Stimulated activated CD8-positive, alpha-beta memory T cell treated with anti-CD3 and anti-CD28 coated beads, Interleukin-2, amount 100 ng/mL, for 1 hour (primary cell): ENCODE measurements around the gene AP3S2.
"Not testable (repeated sequence)": the region's sequence is repeated elsewhere in the genome, so short reads cannot be mapped to it uniquely, and the experiment has no call there.

Experiments
- DNase-seq, 2 donors: peaks; one replicate each; pipeline ENCODE4 v3.0.0-alpha.2; 2020; ENCODE audit warnings: low read depth in 2 of 2

AP3S2 gene

DNA sequence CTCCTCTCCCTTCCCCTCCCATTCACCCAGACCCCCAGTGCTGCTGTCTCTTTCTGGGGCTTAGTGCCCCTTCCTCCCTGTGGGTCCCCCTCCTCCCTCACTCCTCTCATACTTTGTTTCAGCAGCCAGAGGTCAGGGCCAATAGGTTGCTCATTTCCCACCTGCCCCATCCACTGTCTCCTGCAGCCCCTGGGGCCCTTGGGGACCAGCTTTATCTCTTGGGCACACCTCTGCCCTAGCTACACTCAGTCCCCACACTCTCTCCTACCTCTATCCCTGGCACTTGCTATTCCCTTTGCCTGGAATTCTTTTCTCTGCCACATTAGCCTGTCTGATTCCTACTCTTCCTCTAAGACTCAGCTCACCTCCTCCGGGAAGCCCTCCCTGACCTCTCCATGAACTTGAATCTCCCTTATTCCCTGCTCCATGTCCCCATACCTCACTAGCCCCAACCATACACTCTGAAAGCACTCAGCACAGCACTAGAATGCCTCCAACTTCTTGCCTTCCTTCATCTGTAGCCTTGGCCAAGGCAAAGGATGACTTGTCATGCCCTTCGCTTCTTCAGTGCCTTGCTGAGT, 93.8 kb downstream of the AP3S2 start:
- no peak for DNase-seq

DNA sequence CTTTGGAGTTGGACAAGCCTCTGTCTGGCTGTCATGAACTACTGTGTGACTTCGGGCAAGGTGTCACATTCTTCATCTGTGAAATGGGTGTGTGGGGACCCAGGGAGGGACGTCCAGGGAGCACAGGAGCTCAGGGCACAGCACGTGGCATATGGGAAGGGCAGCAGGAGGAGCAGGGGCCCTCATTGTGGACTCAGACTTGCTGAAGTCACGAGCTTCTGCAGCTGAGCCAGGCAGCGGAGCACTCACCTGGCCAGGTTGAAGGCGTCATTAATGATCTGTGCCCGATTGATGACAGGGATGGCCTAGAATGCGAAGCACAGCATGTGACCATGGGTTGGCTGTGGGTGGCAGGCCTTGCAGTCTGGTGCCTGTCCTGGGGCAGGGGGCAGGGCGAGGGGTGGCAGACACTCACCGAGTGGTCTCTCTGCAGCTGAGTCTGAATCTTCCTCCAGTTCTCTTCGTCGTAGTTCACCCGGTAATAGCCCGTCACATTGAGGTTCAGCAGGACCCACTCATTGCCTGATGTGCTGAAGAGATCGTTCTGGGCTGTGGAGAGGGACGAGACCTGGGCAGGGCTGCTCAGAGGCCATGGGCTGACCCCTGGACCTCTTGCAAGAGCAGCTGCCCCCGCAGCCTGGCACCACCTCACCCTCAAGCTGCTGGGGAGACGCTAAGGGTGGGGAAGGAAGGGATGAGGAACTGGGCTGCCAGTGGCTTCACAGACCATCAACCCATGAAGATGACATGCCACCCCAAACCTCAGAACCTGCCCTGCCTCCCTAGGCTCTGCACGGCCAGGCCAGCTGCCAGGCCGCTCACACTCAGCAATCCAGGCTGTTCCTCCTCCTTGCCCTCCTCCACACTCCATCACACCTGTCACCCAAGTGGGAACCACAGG, 94.5 kb downstream of the AP3S2 start:
- DNase-seq = no peak

DNA sequence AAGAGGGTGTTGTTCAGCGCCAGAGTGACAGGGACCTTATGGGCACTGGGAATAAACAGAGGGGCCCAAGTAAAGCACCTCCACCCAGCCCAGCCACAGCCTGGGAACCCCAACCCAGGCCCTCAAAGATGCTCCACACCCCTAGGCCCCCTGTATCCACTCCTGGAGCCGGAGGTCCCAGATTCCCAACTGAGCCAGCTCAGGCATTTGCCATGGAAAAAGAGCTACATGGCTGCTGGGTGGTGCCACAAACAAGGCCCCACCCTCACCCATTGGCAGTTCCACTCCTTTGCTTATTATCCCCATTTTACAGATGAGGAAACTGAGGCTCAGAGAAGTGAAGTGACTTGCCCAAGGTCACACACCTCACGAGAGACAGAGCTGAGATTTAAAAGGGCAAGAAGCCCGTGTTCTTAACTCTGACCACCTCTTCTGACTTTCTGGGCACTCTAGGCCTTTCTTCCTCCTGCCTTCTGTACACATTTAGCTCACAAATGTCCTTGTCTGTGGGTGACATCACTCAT, 96.1 kb downstream of the AP3S2 start:
- no peak for DNase-seq

DNA sequence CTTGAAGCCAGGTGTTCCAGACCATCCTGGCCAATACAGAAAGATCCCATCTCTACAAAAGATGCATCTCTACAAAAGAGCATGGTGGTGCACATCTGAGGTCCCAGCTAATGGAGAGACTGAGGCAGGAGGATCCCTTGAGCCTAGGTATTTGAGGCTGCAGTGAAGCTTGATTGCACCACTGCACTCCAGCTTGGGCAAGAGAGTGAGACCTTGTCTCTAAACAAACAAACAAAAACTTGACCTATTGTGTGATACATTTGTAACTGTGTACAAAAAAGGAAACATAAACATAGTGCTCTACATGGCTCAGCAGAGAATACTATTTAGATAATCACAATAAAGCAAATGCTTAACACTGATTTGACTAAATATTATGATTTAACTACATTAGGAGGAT, 97.8 kb downstream of the AP3S2 start:
- DNase-seq = no peak

DNA sequence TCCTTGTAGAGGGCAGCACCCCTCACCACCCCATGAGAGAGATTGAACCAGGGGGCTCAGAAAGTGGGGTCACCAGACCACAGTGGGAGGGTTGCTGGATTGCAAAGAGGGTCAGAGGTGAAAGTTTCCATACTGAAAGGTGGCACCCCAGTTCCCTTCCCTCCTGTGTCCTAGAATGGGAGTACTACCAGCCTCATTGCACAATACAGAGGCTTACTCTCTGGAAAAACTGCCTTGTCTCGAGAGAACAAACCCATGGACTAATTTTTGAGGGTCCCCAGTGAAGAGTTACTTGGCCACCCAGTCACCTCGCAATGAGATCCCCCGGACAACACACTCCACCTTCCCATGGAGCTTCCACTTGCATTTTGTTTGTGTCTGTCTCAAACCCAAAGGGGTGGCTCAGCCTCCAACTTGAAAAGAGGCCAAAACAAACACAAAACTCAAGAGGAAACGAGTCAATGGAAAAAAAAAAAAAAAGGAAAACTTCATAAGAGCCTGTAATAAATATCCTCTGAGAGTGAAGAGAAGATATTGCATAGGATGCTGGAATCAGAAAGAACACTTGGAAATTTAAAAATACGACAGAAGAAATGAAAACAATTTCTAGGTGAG, 99.1 kb downstream of the AP3S2 start:
- DNase-seq = no peak

DNA sequence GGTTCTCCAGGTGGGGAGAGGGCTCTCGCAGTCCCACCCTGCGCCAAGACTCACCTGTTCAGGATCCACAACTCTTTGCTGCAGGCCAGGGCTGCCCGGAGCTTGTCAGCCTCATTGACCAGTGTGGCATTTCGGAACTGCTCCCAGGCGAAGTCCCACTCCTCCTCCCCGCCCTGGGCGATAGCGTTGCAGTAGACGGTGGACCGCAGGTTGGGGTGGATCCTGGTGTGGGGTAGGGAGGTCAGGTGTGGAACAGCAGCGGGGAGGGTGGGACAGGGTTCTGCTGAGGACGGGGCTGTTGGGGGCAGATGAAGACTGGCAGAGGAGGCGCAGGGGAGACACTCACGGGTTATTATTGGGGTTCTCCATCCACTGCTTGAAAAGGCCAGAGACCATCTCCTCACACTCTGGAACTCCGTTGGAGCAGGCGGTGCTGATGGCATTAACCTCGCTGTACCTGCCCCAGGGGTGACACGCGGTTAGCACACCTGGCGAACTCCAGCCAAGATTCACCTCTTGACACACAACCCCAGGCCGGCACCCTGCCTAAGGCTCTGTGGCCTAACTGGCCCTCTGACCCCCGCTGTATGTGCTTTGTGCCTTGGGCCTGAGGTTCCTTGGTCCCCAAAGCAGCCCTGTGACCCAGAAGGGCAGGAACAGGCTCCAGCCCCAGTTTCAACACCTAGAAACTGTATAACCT, 101.5 kb downstream of the AP3S2 start:
- no peak for DNase-seq

DNA sequence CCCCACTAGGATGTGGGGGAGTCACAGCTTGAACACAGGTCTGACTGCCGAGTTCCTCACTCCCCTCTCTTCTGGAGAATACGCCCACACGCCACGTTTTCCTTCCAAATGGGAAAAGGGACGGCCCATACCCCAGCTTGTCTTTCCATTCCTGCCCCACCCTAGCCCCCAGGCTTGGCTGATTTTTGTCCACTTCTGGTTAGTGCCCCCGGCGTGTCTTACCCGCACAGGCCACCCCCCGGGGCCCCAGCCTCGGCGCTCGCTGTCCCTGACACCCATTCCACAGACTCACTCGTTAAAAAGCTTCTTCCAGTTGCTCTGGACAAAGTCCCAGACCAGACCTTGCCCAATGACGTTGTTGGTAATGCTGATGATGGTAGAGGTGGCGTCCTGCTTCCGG, 103.1 kb downstream of the AP3S2 start:
- no peak for DNase-seq

DNA sequence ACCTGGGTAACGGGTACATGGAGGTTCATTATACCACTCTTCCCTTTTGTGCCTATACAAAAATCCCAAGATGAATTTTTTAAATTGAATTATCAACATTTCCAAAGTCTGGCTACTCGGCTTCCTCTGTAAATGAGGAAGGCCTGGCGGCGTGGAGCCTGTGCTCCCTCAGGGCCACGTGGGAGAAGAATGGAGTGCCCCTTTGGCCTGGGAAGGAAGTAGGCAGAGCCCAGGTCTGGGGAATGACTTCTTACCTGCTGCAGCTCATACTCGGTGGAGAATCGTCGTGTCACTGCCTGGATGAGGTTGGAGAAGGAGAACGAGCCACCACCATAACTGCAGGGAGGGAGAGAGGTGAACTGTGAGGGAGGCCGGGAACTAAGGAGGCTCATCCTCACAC, 103.6 kb downstream of the AP3S2 start:
- no peak for DNase-seq

DNA sequence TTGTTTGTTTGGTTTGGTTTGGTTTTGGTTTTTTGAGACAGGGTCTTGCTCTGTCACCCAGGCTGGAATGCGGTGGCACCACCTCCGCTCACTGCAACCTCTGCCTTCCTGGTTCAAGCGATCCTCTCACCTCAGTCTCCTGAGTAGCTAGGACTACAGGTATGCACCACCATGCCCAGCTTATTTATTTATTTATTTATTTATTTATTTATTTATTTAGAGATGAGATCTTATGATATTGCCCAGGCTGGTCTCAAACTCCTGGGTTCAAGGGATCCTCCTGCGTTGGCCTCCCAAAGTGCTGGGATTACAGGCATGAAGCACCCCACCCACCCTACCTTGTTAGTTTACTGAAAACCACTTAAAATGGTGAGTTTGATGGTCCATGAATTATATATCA, 105.2 kb downstream of the AP3S2 start:
- not testable (repeated sequence) for DNase-seq

DNA sequence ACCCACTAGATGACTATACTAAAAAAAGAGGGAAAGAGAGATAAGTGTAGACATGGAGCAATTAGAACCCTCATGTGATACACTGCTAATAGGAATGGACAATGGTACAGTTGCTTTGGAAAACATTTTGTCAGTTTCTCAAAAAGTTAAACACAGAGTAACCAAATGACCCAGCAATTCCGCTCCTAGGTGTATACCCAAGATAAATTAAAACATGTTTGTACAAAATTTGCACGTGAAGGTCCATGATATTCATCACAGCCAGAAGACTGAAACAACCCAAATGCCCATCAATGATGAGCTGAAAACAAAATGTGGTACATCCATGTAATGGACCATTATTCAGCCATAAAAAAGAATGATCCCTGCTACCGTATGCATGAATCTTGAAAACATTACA, 105.8 kb downstream of the AP3S2 start:
- DNase-seq = no peak

DNA sequence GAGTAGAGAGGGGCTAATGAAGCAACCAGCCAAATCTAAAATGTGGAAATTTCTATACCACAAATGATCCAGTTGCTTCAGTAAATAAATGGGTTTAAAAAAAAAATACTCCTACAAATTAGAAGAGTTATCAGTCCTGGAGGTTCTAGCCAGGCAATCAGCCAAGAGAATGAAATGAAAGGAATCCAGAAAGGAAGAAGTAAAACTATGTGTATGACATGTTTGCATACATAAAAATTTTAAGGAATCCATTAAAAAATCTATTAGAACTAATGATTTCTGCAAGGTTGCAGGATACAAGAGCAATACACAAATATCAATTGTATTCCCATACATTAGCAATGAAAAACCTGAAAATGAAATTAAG, 108.0 kb downstream of the AP3S2 start:
- no peak for DNase-seq

DNA sequence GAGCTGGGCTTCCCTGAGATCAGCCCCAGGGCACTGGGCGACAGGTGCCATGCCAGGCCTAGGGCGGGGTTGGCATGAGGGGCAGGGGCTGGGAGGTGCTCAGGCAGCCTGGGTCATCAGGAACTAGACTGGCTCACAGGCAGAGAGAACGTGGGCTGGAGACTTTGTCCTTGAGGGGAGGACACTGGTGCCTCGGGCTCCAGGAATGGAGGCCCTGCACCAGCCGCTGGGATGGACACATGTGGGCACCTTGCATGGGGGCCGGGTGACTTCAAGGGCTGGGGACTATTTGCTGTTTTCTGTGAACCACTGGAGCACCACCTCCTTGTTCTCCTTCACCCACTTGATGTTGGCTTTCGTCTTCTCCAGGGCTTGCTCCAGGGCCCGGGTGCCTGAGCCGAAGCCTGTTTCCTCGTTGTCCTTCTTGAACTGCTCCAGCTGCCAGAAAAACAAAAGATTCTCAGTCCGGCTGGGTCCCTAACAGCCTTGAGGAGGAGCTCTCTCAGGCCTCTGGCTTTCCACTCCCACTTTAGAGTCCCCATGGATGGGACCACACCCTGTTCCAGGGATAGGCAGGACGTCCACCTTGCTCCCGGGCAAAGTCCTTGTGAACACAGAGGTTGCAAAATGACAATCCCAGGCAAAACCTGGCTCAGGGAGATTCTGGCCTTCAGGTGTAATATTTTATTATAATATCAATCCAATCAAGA, 108.6 kb downstream of the AP3S2 start:
- no peak for DNase-seq

DNA sequence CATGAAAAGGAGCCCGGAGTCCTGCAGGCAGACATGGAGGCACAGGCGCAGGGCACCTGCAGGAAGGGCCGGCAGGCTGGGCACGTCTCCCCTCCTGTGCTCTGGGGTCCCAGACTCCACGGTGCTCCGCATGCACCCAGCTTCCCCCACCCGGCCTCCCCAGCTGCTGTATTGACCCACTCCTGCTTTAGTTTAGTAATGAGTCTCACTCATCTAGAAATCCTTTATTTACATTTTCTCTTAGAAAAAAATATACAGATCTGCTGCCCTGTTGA, 109.2 kb downstream of the AP3S2 start:
- no peak for DNase-seq

DNA sequence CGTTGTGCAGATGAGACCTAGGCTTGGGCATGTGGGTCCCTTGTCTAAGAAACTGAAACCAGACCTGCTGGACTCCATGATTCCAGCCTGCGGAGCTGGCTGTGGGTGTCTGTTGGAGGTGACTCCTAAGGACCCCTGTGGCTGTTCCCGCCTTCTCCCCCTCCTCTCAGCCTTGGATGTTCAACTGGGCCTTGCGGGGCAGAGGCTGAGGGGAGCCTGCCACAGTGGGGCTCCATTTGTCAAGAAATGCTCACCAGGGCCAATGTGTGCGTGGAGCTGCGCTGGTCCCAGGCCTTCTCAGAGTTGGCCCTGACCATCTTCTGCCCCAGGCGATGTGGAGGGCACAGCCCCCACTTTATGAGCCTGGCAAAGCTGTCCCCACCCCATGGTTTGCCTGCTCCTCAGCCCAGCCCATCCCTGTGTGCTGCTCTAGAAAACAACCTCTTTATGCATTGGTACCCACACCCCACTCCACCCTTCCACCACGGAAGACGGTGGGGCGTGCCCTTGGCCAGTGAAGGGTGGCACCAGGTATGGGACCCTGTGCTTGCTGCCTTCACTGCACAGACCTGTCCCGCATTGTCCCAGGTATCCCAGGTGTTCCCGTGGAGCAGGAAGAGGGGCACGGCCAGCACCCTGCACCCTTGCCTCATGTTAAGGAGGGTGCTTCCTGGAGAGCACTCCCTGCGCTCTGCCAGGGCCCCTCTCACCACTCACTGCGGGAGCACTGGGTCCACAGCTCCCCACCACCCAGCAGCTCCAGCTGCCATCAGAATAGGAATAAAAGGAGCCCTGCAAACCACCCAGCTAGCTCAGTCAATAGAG, 109.7 kb downstream of the AP3S2 start:
- no peak for DNase-seq

DNA sequence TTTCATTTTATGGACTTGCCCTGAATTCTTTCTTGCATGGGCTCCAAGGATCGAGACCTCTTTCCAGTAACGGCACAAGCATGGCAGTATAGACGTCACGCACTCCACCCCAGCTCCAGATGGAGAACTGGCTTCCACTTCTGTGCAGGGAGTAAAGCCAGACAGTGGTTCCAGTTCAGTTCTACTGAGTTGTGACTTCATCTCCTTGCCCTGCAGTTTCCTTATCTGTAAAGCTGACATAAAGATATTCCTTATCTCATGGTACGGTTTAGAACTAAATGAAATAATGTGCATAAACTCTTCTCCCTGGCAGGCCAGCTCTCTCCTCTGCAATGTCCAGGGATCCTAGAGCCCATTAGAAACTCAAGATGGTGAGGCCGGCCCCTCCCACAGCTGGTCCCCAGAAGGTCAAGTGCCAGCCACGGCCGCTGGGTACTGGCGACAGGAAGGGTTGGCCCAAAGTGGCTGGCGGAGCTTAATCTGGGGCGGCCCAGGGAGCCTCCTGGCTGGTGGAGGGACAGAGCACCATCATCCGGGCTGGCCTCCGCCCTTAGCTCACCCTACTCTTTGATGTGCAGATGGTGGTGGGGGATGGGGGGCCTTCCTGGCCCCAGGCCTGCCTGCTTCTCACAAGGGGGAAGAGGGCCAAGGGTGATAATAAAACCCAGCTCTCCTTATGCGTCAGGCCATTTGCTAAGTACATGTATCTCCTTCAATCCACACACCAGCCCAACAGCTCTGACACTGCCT, 110.5 kb downstream of the AP3S2 start:
- DNase-seq = no peak

DNA sequence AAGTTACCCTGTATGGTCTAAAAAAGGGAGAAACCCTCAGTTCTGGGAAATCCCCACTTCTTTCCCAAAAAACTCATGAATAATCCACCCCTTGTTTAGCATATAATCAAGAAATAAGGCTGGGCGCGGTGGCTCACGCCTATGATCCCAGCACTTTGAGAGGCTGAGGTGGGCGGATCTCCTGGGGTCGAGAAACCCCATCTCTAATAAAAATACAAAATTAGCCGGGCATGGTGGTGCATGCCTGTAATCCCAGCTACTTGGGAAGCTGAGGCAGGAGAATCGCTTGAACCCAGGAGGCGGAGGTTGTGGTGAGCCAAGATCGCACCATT, 111.2 kb downstream of the AP3S2 start:
- not testable (repeated sequence) for DNase-seq

DNA sequence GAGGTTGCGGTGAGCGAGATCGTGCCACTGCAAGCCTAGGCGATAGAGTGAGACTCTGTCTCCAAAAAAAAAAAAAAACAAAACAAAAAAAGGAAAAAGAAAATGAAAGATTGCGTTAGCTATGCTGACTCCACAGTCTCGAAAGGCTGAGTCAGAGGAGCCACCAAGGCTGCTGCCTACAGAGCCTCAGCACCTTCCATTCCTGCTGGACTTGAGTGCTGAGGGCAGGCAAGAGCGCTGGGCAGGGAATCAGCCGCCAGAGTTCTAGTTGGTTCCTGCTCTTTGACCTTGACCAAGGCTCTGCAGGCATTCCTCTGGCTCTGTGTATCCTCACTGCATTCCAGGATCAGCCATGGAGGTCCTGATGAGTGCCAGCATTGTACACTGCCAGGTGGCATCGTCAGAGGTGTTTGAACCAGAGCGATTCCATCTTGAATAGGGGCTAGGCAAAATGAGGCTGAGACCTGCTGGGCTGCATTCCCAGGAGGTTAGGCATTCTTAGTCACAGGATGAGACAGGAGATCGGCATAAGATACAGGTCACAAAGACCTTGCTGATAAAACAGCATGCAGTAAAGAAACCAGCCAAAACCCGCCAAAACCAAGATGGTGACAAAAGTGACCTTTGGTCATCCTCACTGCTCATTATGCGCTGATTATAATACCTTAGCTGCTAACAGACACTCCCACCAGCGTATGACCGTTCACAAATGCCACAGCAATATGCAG, 111.7 kb downstream of the AP3S2 start:
- no peak for DNase-seq

DNA sequence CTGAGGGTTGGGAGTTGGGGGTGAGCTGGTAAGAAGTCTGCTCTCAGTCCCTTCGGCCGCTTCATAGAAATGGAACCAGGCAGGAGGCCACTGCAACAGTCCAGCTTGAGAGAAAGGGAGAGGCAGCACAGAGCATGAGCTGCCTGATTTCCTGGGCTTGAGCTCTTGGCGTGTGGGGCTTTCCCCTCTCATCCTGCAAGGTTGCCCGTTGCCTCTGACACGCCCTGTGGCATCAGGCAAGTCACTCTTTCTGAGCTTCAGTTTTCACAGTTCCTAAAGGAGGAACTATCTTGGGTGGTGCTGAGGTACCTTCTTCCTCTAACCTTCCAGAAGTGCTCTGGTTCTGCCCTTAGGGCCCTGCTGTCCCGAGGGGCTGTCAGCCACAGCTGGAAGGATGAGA, 112.7 kb downstream of the AP3S2 start:
- DNase-seq = no peak

DNA sequence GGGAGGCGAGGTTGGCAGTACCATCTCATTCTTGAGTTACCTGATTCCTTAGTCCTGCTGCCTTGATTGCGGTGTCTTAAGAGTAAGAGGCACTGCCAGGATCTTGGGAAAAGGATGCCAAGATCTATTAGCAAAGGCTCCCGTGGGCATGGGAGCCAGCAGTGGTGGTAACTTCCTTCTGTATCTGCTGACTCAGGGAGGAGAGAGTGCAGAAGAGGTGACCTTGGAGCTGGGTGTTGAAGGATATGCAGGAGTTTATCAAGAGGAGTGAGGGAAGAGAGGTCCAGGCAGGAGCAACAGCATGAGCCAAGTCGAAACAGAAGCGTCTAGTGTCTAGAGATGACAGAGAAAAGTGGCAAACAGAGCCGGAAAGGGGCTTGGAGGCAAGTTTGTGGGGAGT, 113.2 kb downstream of the AP3S2 start:
- DNase-seq = no peak
